Ishikawa (cell line): ENCODE data around the gene ENOX1.

Source experiments
- CEBPB ChIP-seq: IDR thresholded peaks from 2 replicates; pipeline ENCODE4 v1.6.1; 2012
- CREB1 ChIP-seq: IDR thresholded peaks from 2 replicates; pipeline ENCODE4 v1.6.1; 2012; ENCODE audit warnings: low read depth
- EGR1 ChIP-seq: IDR thresholded peaks from 2 replicates; pipeline ENCODE4 v1.6.1; 2012
- EP300 ChIP-seq: IDR thresholded peaks from 2 replicates; pipeline ENCODE4 v1.6.1; 2012; ENCODE audit warnings: borderline replicate concordance
- FOXM1 ChIP-seq: IDR thresholded peaks from 2 replicates; pipeline ENCODE4 v1.6.1; 2012; ENCODE audit warnings: low read depth, borderline replicate concordance
- MAX ChIP-seq: IDR thresholded peaks from 2 replicates; pipeline ENCODE4 v1.6.1; 2012
- NFIC ChIP-seq: IDR thresholded peaks from 2 replicates; pipeline ENCODE4 v1.6.1; 2012
- RAD21 ChIP-seq: IDR thresholded peaks from 2 replicates; pipeline ENCODE4 v1.6.1; 2012; ENCODE audit warnings: low read depth
- REST ChIP-seq: IDR thresholded peaks from 2 replicates; pipeline ENCODE4 v1.6.1; 2012; ENCODE audit warnings: low read depth, mild to moderate bottlenecking
- TAF1 ChIP-seq: IDR thresholded peaks from 2 replicates; pipeline ENCODE4 v1.6.1; 2012; ENCODE audit warnings: low read depth, mild to moderate bottlenecking
- TCF12 ChIP-seq: IDR thresholded peaks from 2 replicates; pipeline ENCODE4 v1.6.1; 2012; ENCODE audit warnings: low read depth
- TEAD4 ChIP-seq: IDR thresholded peaks from 2 replicates; pipeline ENCODE4 v1.6.1; 2012
- YY1 ChIP-seq: IDR thresholded peaks from 2 replicates; pipeline ENCODE4 v1.6.1; 2012; ENCODE audit warnings: low read depth
- ZBTB7A ChIP-seq: IDR thresholded peaks from 2 replicates; pipeline ENCODE4 v1.6.1; 2012; ENCODE audit warnings: low read depth
- TF ChIP-seq, protein P1 (sequence below): IDR thresholded peaks from 2 replicates; pipeline ENCODE4 v1.6.1; 2012

The ENOX1 gene

GRCh38 chr13:43293986-43294385 lies 492.8 kb downstream of the ENOX1 start:
- TF ChIP-seq FOXM1 (no peak), TCF12 (no peak)

DNA sequence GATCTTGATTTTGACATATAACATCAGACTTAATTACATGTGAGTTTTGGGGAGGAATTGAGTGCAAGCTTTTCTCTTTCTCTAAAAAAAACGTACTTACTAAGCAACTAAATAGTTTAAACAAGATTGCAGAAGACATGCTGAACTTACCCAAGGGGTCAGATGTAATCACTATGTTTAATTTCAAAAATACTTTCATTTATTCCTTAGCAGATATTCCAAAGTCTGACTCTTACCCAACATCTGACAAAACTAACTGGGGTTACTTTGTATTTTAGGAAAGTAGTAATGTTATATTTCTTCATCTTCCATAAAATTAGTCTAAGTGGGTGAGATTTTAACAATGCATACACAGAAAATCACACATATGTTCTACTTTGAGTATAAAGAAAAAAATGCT lies 493.2 kb downstream of the ENOX1 start:
- no peak for TF ChIP-seq RAD21
- TF ChIP-seq FOXM1: no peak
- no peak for TF ChIP-seq CEBPB
- TF ChIP-seq EP300: no peak
- TF ChIP-seq MAX: no peak
- TF ChIP-seq TEAD4: no peak
- TF ChIP-seq EGR1: no peak
- TF ChIP-seq NFIC: no peak
- TF ChIP-seq ZBTB7A: no peak
- no peak for TF ChIP-seq TAF1
- no peak for TF ChIP-seq REST
- no peak for TF ChIP-seq CREB1
- no peak for TF ChIP-seq TCF12
- TF ChIP-seq, protein P1, sequence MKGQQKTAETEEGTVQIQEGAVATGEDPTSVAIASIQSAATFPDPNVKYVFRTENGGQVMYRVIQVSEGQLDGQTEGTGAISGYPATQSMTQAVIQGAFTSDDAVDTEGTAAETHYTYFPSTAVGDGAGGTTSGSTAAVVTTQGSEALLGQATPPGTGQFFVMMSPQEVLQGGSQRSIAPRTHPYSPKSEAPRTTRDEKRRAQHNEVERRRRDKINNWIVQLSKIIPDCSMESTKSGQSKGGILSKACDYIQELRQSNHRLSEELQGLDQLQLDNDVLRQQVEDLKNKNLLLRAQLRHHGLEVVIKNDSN: no peak
- TF ChIP-seq YY1: no peak

DNA sequence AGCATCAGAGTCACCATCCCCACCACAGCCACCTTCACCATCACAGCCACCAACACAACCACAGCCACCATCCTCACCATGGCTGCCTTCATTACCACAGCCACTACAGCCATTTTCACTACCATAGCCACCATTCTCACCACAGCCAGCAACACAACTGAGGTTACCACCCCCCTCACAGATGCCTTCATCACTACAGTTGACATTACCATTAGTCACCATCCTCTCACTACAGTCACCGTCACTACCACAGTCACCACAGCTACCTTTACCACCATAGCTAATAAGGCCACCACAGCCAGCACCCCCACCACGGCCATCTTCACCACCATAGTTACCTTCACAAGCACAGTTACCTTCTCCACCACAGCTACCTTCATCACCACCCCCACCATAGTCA lies 493.8 kb downstream of the ENOX1 start:
- TF ChIP-seq REST (no peak), CEBPB (no peak), EGR1 (no peak), TAF1 (no peak), FOXM1 (no peak), CREB1 (no peak), EP300 (no peak), YY1 (no peak), MAX (no peak)

DNA sequence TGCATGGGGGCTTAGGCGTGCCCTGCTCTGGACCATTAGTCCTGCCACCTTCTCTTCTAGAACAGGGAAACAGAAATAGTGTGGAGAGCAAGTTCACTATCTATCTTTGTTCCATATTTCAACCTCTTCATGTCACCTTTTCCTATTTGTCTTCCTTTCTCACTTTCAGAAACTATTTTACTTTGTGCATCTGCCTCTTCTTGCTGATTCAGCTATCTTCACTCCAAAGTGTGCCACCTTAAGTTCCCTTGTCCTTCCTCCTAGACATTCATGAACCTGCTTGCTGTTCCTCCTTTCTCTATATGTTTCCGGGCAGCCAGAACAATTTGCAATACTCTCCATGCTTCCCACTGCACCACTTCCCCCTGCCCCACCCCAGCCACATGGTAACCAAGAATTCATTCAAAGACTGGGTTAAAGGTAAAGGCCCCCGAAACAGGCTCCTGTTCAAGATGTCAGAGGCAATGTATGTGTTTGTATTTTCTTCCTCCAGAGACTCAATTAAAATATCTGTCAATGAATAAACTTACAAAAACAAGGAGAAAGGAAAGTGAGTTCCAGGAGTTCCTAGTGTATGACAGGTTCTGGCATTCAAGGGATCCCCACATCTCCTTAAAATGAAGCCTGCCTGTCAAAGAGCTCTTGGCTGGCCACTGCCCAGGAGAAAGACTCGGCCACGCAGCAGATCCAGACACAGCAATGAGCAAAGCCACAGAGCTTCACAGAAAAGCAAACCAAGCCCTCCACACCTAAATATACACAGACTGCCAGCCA lies 495.3 kb downstream of the ENOX1 start:
- no peak for TF ChIP-seq RAD21
- no peak for TF ChIP-seq TAF1
- no peak for TF ChIP-seq REST
- no peak for TF ChIP-seq TCF12
- TF ChIP-seq, protein P1: no peak
- no peak for TF ChIP-seq TEAD4
- no peak for TF ChIP-seq YY1
- TF ChIP-seq EP300: no peak
- TF ChIP-seq EGR1: no peak
- no peak for TF ChIP-seq FOXM1
- TF ChIP-seq ZBTB7A: no peak
- no peak for TF ChIP-seq CREB1
- TF ChIP-seq MAX: no peak
- no peak for TF ChIP-seq CEBPB
- TF ChIP-seq NFIC: no peak
